SK-N-SH (cell line): ENCODE measurements around the gene CD164L2. TPM values are rescaled to one million over a fixed set of nuclear protein-coding genes. Genes with fewer than 3 reads are reported as not detected.

Source experiments
- CTCF ChIA-PET: fragments of 300-600, 350-600 bp; formaldehyde crosslinking; extraction: SDS; loops from one replicate; lab custom pipeline; 2021; lab: Yijun Ruan, JAX
- POLR2A ChIA-PET: fragments of 350-600 bp; sonication (Branson Sonifier 250); formaldehyde crosslinking; extraction: SDS; loops from one replicate; lab custom pipeline; 2020; ENCODE audit warnings: antibody characterized with exemption, inconsistent platforms; lab: Yijun Ruan, JAX
- DNase-seq: peaks from one replicate; pipeline ENCODE4 v3.0.0; 2012
- H2AFZ ChIP-seq: fragments of 200-600 bp; sonication (generic); 2 replicates; pipeline ENCODE4 v1.8.1; 2016; ENCODE audit warnings: antibody characterized with exemption, mild to moderate bottlenecking, low read depth
- H3F3A ChIP-seq: fragments of 200-600 bp; sonication (generic); replicated peaks from 2 replicates; pipeline ENCODE3; 2016; ENCODE audit warnings: antibody characterized with exemption, mild to moderate bottlenecking; ENCODE audit not compliant: insufficient read depth
- H3K27ac ChIP-seq, 2 experiments: fragments of 200-500 bp in 1 of 2; fragments of 200-600 bp in 1 of 2; sonication (Bioruptor generic) in 1 of 2; sonication (generic), shearing (Covaris generic) in 1 of 2; 2 replicates each; pipeline versions ENCODE4 v1.5.1 to v1.6.1; 2014 to 2016; ENCODE audit warnings: low read depth in 2 of 2, inconsistent platforms in 1 of 2, low read length in 1 of 2, mild to moderate bottlenecking in 1 of 2, mixed read lengths in 1 of 2
- H3K27me3 ChIP-seq: fragments of 200-600 bp; sonication (generic), shearing (Covaris generic); 2 replicates; pipeline ENCODE4 v1.6.1; 2016; ENCODE audit warnings: mixed run types; ENCODE audit not compliant: insufficient read depth
- H3K36me3 ChIP-seq, 2 experiments: fragments of 200-500 bp in 1 of 2; fragments of 200-600 bp in 1 of 2; sonication (Bioruptor generic) in 1 of 2; sonication (generic) in 1 of 2; replicated peaks in 1 of 2; 2 replicates each; pipeline versions ENCODE3 to v1.5.1; 2014 to 2016; ENCODE audit warnings: low read length in 1 of 2, mild to moderate bottlenecking in 1 of 2; ENCODE audit not compliant: insufficient read depth in 2 of 2, control insufficient read depth in 1 of 2
- H3K4me1 ChIP-seq, 2 experiments: fragments of 200-500 bp in 1 of 2; fragments of 200-600 bp in 1 of 2; sonication (Bioruptor generic) in 1 of 2; sonication (generic), shearing (Covaris generic) in 1 of 2; 2 replicates each; pipeline versions ENCODE4 v1.5.1 to v1.6.1; 2014 to 2016; ENCODE audit warnings: low read depth in 1 of 2, low read length in 1 of 2, mixed run types in 1 of 2; ENCODE audit not compliant: insufficient read depth in 2 of 2, control insufficient read depth in 1 of 2
- H3K4me2 ChIP-seq: fragments of 200-600 bp; sonication (generic), shearing (Covaris generic); 2 replicates; pipeline ENCODE4 v1.6.1; 2017; ENCODE audit warnings: mixed run types
- H3K4me3 ChIP-seq, 2 experiments: fragments of 200-500 bp in 1 of 2; fragments of 200-600 bp in 1 of 2; sonication (Bioruptor generic) in 1 of 2; sonication (generic), shearing (Covaris generic) in 1 of 2; 2 replicates each; pipeline versions ENCODE4 v1.5.1 to v1.8.1; 2014 to 2016; ENCODE audit warnings: low read depth in 2 of 2, inconsistent platforms in 1 of 2, low read length in 1 of 2, mild to moderate bottlenecking in 1 of 2, mixed read lengths in 1 of 2, moderate library complexity in 1 of 2
- H3K79me2 ChIP-seq: fragments of 200-600 bp; sonication (generic); 2 replicates; pipeline ENCODE4 v1.8.1; 2017; ENCODE audit warnings: mild to moderate bottlenecking; ENCODE audit not compliant: insufficient read depth
- H3K9ac ChIP-seq: fragments of 200-600 bp; sonication (generic); 2 replicates; pipeline ENCODE4 v1.6.1; 2017; ENCODE audit warnings: mixed run types
- H3K9me2 ChIP-seq: fragments of 200-600 bp; sonication (generic); 2 replicates; pipeline ENCODE4 v1.6.1; 2017; ENCODE audit warnings: mixed run types
- H3K9me3 ChIP-seq: fragments of 200-600 bp; sonication (generic); 2 replicates; pipeline ENCODE4 v1.6.1; 2017; ENCODE audit warnings: mixed run types, mild to moderate bottlenecking, moderate library complexity
- H4K20me1 ChIP-seq: fragments of 200-600 bp; sonication (generic); 2 replicates; pipeline ENCODE4 v1.6.1; 2017; ENCODE audit warnings: mild to moderate bottlenecking, mixed run types; ENCODE audit not compliant: insufficient read depth
- ELF1 ChIP-seq: IDR thresholded peaks from 2 replicates; pipeline ENCODE4 v1.4.0; 2012
- EZH2phosphoT487 ChIP-seq: fragments of 200-600 bp; sonication (generic); IDR thresholded peaks from 2 replicates; pipeline ENCODE4 v1.6.1; 2017; ENCODE audit warnings: low read depth, mixed run types, mild to moderate bottlenecking, antibody characterized with exemption, moderate library complexity, borderline replicate concordance
- FOSL2 ChIP-seq: IDR thresholded peaks from 2 replicates; pipeline ENCODE4 v1.4.0; 2012; ENCODE audit warnings: low read depth, mild to moderate bottlenecking, moderate library complexity, borderline replicate concordance
- GABPA ChIP-seq: IDR thresholded peaks from 2 replicates; pipeline ENCODE4 v1.4.0; 2012; ENCODE audit warnings: low read depth, mild to moderate bottlenecking
- GATA2 ChIP-seq: sonication (generic); formaldehyde crosslinking; IDR thresholded peaks from 2 replicates; pipeline ENCODE4 v1.5.0; 2020; ENCODE audit warnings: mild to moderate bottlenecking, missing genetic modification reagents
- JUND ChIP-seq: IDR thresholded peaks from 2 replicates; pipeline ENCODE4 v1.4.0; 2012
- MXI1 ChIP-seq: IDR thresholded peaks from 2 replicates; pipeline ENCODE4 v1.6.1; 2012; ENCODE audit warnings: mild to moderate bottlenecking, low read depth, low read length, improper control_type of control experiment
- NFIC ChIP-seq: IDR thresholded peaks from 2 replicates; pipeline ENCODE4 v1.4.0; 2012; ENCODE audit warnings: borderline replicate concordance
- POLR2AphosphoS5 ChIP-seq: IDR thresholded peaks from 2 replicates; pipeline ENCODE4 v1.6.1; 2012; ENCODE audit warnings: low read depth, low read length
- RFX5 ChIP-seq: IDR thresholded peaks from 2 replicates; pipeline ENCODE4 v1.6.1; 2012; ENCODE audit warnings: mild to moderate bottlenecking, improper control_type of control experiment, low read length
- RXRA ChIP-seq: IDR thresholded peaks from 2 replicates; pipeline ENCODE4 v1.4.0; 2012; ENCODE audit warnings: low read depth, mild to moderate bottlenecking, borderline replicate concordance
- SIN3A ChIP-seq: IDR thresholded peaks from 2 replicates; pipeline ENCODE4 v1.6.1; 2012; ENCODE audit warnings: low read depth, mild to moderate bottlenecking, low read length, moderate library complexity, borderline replicate concordance
- SMC3 ChIP-seq: IDR thresholded peaks from 2 replicates; pipeline ENCODE4 v1.6.1; 2012; ENCODE audit warnings: low read depth, low read length, improper control_type of control experiment
- TAF1 ChIP-seq: IDR thresholded peaks from 2 replicates; pipeline ENCODE4 v1.6.1; 2012; ENCODE audit warnings: low read depth, mild to moderate bottlenecking, low read length, moderate library complexity, borderline replicate concordance
- TEAD4 ChIP-seq: IDR thresholded peaks from 2 replicates; pipeline ENCODE4 v1.4.0; 2012; ENCODE audit warnings: mild to moderate bottlenecking, borderline replicate concordance; ENCODE audit not compliant: insufficient read depth
- WGBS: methylation state at CpG from one replicate; pipeline ENCODE4 v1.1.6; 2017; ENCODE audit warnings: low lambda C conversion rate; 5-methylcytosine and 5-hydroxymethylcytosine counted together
- polyA plus RNA-seq, 3 experiments: library from polyadenylated mRNA; depleted of rRNA; stranded (reverse); fragments of >200 nt; gene quantifications; 2 replicates each; pipeline ENCODE4 v1.2.3, GENCODE V29; 2012
- TF ChIP-seq, protein P1 (sequence below): fragments of 200-600 bp; sonication (generic); IDR thresholded peaks from 2 replicates; pipeline ENCODE4 v1.6.1; 2017; ENCODE audit warnings: antibody characterized with exemption, mild to moderate bottlenecking, moderate library complexity
- TF ChIP-seq, protein P2 (sequence below): fragments of 150-350 bp; IDR thresholded peaks from 2 replicates; pipeline ENCODE4 v1.6.1; 2017; ENCODE audit warnings: antibody characterized with exemption, low read length, low read depth, borderline replicate concordance
- TF ChIP-seq, protein P3 (sequence below): IDR thresholded peaks from 2 replicates; pipeline ENCODE4 v1.4.0; 2012; ENCODE audit warnings: low read depth, borderline replicate concordance

CD164L2 gene
- polyA plus RNA-seq, 1 of the 3 experiments (the other 2 are of a cell fraction), result 0.05 TPM

DNA sequence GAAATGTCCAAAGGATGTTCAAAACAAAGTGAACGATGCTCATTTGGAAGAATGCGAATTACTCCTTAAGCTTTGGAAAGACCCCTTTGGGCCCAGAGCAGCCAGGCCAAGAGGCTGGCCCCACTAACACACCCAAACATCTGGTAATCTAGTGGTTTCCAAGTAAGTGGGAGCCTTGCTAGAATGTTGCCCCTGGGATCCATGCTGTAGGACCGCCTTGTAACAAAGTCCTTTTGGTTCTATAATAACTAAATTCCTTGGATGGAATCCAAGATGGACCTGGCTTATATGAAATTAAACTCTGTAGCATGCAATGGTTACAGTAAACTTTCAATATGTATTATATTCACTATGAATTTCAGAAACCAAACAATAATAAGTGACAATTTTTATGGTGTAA, 34.6 kb upstream of the CD164L2 start:
- Histone ChIP-seq H4K20me1 (no peaks in the 10 kb centered on the region), H3K79me2 (peaks cover 40% of the 10 kb centered on the region), H3K9me3 (no peaks in the 10 kb centered on the region), H3K27me3 (no peaks in the 10 kb centered on the region), H3F3A (peaks cover 16% of the 10 kb centered on the region), H3K4me1 (peaks cover 0 to 14% of the 10 kb centered on the region in 2 experiments; a peak in 1 of 4 replicates), H3K27ac (peak overlapping the region; percentile 17 to 67; a peak in 3 of 4 replicates), H3K36me3 (peaks cover 53 to 56% of the 10 kb centered on the region in 2 experiments), H3K9ac (peak overlapping the region; percentile 33; the same call in 1 of the 2 replicates), H3K9me2 (no peaks in the 10 kb centered on the region), H3K4me3 (no peak overlapping the region), H2AFZ (no peak overlapping the region), H3K4me2 (no peak overlapping the region)
- whole genome bisulfite sequencing, result 95% methylated on average over 3 of the region's 3 CpGs
- TF ChIP-seq FOSL2 (no peak), RXRA (no peak), GABPA (no peak), SMC3 (no peak), MXI1 (no peak), NFIC (no peak), TAF1 (no peak), TEAD4 (no peak), SIN3A (no peak), POLR2AphosphoS5 (no peak), EZH2phosphoT487 (no peak), ELF1 (no peak), RFX5 (no peak), JUND (no peak), GATA2 (CRISPR knock-in tag) (no peak)
- TF ChIP-seq, protein P1, sequence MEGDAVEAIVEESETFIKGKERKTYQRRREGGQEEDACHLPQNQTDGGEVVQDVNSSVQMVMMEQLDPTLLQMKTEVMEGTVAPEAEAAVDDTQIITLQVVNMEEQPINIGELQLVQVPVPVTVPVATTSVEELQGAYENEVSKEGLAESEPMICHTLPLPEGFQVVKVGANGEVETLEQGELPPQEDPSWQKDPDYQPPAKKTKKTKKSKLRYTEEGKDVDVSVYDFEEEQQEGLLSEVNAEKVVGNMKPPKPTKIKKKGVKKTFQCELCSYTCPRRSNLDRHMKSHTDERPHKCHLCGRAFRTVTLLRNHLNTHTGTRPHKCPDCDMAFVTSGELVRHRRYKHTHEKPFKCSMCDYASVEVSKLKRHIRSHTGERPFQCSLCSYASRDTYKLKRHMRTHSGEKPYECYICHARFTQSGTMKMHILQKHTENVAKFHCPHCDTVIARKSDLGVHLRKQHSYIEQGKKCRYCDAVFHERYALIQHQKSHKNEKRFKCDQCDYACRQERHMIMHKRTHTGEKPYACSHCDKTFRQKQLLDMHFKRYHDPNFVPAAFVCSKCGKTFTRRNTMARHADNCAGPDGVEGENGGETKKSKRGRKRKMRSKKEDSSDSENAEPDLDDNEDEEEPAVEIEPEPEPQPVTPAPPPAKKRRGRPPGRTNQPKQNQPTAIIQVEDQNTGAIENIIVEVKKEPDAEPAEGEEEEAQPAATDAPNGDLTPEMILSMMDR, result no peak
- TF ChIP-seq, protein P2, sequence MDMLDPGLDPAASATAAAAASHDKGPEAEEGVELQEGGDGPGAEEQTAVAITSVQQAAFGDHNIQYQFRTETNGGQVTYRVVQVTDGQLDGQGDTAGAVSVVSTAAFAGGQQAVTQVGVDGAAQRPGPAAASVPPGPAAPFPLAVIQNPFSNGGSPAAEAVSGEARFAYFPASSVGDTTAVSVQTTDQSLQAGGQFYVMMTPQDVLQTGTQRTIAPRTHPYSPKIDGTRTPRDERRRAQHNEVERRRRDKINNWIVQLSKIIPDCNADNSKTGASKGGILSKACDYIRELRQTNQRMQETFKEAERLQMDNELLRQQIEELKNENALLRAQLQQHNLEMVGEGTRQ, result no peak
- TF ChIP-seq, protein P3, sequence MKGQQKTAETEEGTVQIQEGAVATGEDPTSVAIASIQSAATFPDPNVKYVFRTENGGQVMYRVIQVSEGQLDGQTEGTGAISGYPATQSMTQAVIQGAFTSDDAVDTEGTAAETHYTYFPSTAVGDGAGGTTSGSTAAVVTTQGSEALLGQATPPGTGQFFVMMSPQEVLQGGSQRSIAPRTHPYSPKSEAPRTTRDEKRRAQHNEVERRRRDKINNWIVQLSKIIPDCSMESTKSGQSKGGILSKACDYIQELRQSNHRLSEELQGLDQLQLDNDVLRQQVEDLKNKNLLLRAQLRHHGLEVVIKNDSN, result no peak
- DNase-seq, result no peak
- POLR2A ChIA-PET, result no interaction called here
- CTCF ChIA-PET, result interaction anchor here (1.2 to 16.9 kb wide), 3 partner anchors 23 to 189 kb away, joined by 3 to 111 read pairs (median 20); partner anchors contain the start of gene AHDC1
